ENCODE measurements around the gene TNNT1.

Gene TNNT1

GRCh38 chr19:55087542-55087901 lies 61.5 kb downstream of the TNNT1 start:
- no peak for DNase-seq

GRCh38 chr19:55086730-55087541 lies 62.1 kb downstream of the TNNT1 start:
- DNase-seq: peak; percentile 84

GRCh38 chr19:55085923-55086715 lies 62.9 kb downstream of the TNNT1 start:
- no peak for DNase-seq

GRCh38 chr19:55084416-55084815 lies 64.6 kb downstream of the TNNT1 start:
- DNase-seq: no peak

- DNase-seq: no peak
Observed at GRCh38 chr19:55083004-55083850, 65.8 kb downstream of the TNNT1 start.
